Cardiac fibroblast (primary cell): ENCODE results near the gene COG3.

Experiments used
- DNase-seq, 2 donors: peaks; one replicate each; pipeline versions ENCODE4 v3.0.0 to v3.0.0-alpha.2; 2010; ENCODE audit warnings: low read depth in 2 of 2
- H3K4me3 ChIP-seq, 2 donors: replicated peaks in 1 of 2; 1 replicate in 1 of 2; 2 replicates in 1 of 2; pipeline ENCODE4 v1.5.1; 2011; ENCODE audit warnings: low read depth in 2 of 2, low read length in 2 of 2, mild to moderate bottlenecking in 2 of 2, moderate library complexity in 1 of 2
- CTCF ChIP-seq: IDR thresholded peaks from one replicate; pipeline ENCODE4 v1.5.1; 2011; ENCODE audit warnings: low read depth, mild to moderate bottlenecking, low read length, inconsistent platforms

COG3 gene

DNA sequence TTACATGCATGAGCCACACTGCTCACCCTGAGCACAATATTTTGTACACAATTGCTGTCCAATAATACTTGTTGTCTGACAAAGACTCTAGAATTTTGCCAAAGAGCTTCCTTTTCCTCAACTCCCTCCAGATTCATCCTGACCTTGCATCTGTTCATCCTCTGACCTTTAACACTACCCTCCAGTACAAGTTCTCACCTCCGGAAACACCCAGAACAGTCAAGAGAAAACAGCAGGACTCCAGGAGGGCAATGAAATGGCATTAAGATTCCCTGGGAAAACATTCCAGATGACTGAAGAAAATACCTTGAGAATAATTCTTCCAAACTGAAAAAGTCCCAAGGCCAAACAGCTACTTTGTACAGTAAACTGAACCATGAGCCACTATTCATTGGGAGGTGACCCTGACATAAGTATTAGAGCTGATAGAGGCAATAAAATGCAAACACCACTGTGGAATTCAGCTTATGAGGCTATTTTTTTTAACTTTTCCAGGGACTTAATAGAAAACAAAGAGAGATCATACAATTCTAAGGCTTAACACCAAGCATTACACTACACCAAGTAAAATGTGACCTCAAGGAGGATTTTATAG lies 15.7 kb upstream of the COG3 start:
- no peak for DNase-seq
- no peak overlapping the region for H3K4me3 ChIP-seq
- no peak for TF ChIP-seq CTCF

GRCh38 chr13:45451282-45451681 lies 13.5 kb upstream of the COG3 start:
- H3K4me3 ChIP-seq, result no peak overlapping the region
- DNase-seq, result no peak
- TF ChIP-seq CTCF, result no peak

DNA sequence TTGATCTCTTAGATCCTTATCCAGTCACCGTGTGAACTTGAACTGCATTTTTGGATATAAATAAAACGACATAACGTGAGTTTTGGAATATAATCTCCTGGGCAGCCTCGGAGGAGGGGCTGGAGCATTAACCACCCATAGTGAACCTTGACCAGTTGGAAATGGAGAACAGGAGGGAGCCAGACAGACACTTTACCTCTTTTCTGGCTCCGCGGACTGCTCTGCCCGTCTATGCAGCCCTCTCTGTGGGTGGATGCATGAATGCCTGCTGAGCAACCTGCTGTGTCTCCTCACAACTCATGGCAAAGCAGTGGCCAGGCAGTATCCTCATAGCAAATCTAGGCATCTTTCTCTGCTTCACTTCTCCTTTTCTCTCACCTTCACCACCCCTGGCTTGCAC lies 10.5 kb upstream of the COG3 start:
- no peak for DNase-seq
- H3K4me3 ChIP-seq, result no peak overlapping the region
- no peak for TF ChIP-seq CTCF

DNA sequence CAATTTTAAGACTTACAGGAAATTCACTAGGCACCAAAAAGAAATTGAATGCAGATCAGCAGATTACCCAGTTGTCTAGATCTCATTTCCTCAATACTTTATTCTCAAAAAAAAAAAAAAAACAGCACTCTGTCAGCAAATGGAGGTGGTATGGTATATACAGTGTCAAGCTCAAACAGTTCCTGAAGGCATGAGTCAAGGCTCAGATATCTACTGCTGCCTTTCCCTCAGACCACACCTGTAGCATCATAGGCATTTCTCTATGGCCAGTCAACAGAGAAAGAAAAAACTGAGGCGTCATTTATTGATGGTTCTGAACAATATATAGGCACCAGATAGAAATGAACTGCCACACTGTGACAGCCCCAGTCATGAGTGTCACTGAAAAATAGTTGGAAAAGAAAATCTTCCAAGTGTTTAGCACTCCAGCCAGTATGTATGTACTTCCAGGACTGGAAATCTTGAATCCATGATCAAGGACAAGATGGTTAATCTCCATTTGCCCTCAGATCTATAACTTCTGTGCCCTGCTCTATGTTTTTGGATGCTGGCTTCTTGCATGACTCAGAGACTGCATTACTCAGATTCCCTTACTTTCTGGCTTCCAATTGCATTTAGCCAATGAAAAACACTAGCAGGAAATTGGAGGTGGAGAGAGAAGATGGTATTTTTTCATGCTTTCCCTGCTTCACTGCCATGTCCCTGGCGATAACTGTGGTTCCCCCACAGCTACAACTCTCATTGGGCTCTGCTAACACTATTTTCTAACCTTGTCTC lies 8.4 kb upstream of the COG3 start:
- DNase-seq, result peak; percentile 34 to 61
- TF ChIP-seq CTCF, result no peak
- H3K4me3 ChIP-seq, result no peak overlapping the region

- H3K4me3 ChIP-seq, result peak overlapping the region; percentile 17 to 40
- DNase-seq, result no peak
- TF ChIP-seq CTCF, result peak; percentile 51
Measured at GRCh38 chr13:45464141-45464686, 525 bp upstream of the COG3 start.

DNA sequence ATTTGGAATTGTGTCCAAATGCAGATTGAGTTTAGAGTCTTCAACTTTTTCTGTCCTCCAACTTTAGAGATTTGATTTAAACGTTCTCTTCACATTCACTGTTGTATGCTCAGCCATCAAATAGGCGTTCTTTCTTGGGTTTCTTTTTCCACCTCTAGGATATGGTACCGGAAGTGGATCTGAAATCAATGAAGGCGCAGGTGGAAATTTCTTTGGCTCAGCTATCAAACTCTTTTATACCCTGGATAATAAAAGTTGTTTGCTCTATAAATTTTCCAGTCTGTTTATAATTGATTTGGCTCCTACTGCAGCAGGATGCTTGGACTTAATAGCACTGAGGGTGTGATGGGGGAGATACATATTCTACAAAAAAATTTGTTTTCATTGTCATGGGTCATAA lies 1.6 kb downstream of the COG3 start:
- DNase-seq, result no peak
- H3K4me3 ChIP-seq, result peak overlapping the region in 1 of 2 donors; percentile 98
- TF ChIP-seq CTCF, result no peak
